Neural cell (in vitro differentiated cells): ENCODE results near the gene CDHR2.

Experiments
- CTCF ChIP-seq: fragments of 450-650 bp; IDR thresholded peaks from 2 replicates; pipeline ENCODE4 v1.5.1; 2014; ENCODE audit warnings: antibody characterized with exemption, mild to moderate bottlenecking, moderate library complexity; ENCODE audit not compliant: poor library complexity, severe bottlenecking
- POLR2AphosphoS5 ChIP-seq: IDR thresholded peaks from 2 replicates; pipeline ENCODE4 v1.6.1; 2012
- SMC3 ChIP-seq: fragments of 450-650 bp; conservative IDR thresholded peaks from 2 replicates; pipeline ENCODE4 v1.6.1; 2014; ENCODE audit warnings: antibody characterized with exemption, mild to moderate bottlenecking, moderate library complexity; ENCODE audit not compliant: poor library complexity

GRCh38 chr5:176548967-176549444 is at the start of gene CDHR2:
- no peak for TF ChIP-seq CTCF
- no peak for TF ChIP-seq POLR2AphosphoS5
- TF ChIP-seq SMC3, result no peak
